GM23338 (cell line): ENCODE measurements around the gene NPC1L1. TPM values are rescaled to one million over a fixed set of nuclear protein-coding genes. Genes with fewer than 3 reads are reported as not detected.

Source experiments
- ATAC-seq: fragments of 200-7000 bp; cut with Tn5 transposase; 3 replicates; pipeline ENCODE4 v1.9.1; 2020
- DNase-seq: peaks from one replicate; pipeline ENCODE4 v3.0.0-alpha.2; 2015; ENCODE audit warnings: low spot score
- H2AFZ ChIP-seq: fragments of 200-600 bp; sonication (generic); 2 replicates; pipeline ENCODE4 v1.8.0; 2016; ENCODE audit warnings: antibody characterized with exemption, mild to moderate bottlenecking, moderate library complexity
- H3F3A ChIP-seq: fragments of 200-600 bp; sonication (generic); replicated peaks from 2 replicates; pipeline ENCODE4 v1.8.0; 2017; ENCODE audit warnings: antibody characterized with exemption, mixed run types, low read depth
- H3K27ac ChIP-seq: fragments of 200-600 bp; sonication (generic); 2 replicates; pipeline ENCODE4 v1.6.1; 2016; ENCODE audit warnings: low read depth
- H3K27me3 ChIP-seq: fragments of 200-600 bp; sonication (generic); 2 replicates; pipeline ENCODE4 v1.8.0; 2016; ENCODE audit warnings: mild to moderate bottlenecking, mixed run types, moderate library complexity; ENCODE audit not compliant: insufficient read depth
- H3K36me3 ChIP-seq: fragments of 200-600 bp; sonication (generic); 2 replicates; pipeline ENCODE4 v1.8.0; 2016; ENCODE audit warnings: mild to moderate bottlenecking; ENCODE audit not compliant: insufficient read depth
- H3K4me1 ChIP-seq: fragments of 200-600 bp; sonication (generic); 2 replicates; pipeline ENCODE4 v1.8.0; 2016; ENCODE audit warnings: mild to moderate bottlenecking, moderate library complexity; ENCODE audit not compliant: insufficient read depth
- H3K4me2 ChIP-seq: fragments of 200-600 bp; sonication (generic); 2 replicates; pipeline ENCODE4 v1.7.1; 2017; ENCODE audit warnings: mixed run types
- H3K4me3 ChIP-seq: fragments of 200-600 bp; sonication (generic); 2 replicates; pipeline ENCODE4 v1.6.1; 2016; ENCODE audit warnings: mixed run types
- H3K79me2 ChIP-seq: fragments of 200-600 bp; sonication (generic); replicated peaks from 2 replicates; pipeline ENCODE4 v1.8.0; 2017; ENCODE audit warnings: mild to moderate bottlenecking; ENCODE audit not compliant: insufficient read depth
- H3K9me2 ChIP-seq: fragments of 200-600 bp; sonication (generic); 2 replicates; pipeline ENCODE4 v1.8.0; 2017; ENCODE audit not compliant: insufficient read depth
- H4K20me1 ChIP-seq: fragments of 200-600 bp; sonication (generic); replicated peaks from 2 replicates; pipeline ENCODE4 v1.8.0; 2017; ENCODE audit warnings: mild to moderate bottlenecking; ENCODE audit not compliant: insufficient read depth
- H3K27ac Mint-ChIP-seq: 2 replicates; pipeline ENCODE4 v1.8.0; 2020; ENCODE audit warnings: inconsistent platforms, mild to moderate bottlenecking, moderate library complexity, mixed read lengths
- H3K27me3 Mint-ChIP-seq: 3 replicates; pipeline ENCODE4 v1.8.0; 2022; ENCODE audit warnings: low read depth, mild to moderate bottlenecking, moderate library complexity, mixed read lengths, inconsistent platforms; ENCODE audit not compliant: insufficient read depth, poor library complexity
- H3K36me3 Mint-ChIP-seq: 3 replicates; pipeline ENCODE4 v1.8.0; 2021; ENCODE audit warnings: low read depth, mild to moderate bottlenecking, inconsistent platforms, moderate library complexity, mixed read lengths
- H3K4me1 Mint-ChIP-seq: 3 replicates; pipeline ENCODE4 v1.8.0; 2020; ENCODE audit warnings: mild to moderate bottlenecking, inconsistent platforms, mixed read lengths
- H3K4me3 Mint-ChIP-seq: 3 replicates; pipeline ENCODE4 v1.8.0; 2021; ENCODE audit warnings: moderate library complexity, mild to moderate bottlenecking, inconsistent platforms, mixed read lengths
- H3K9me3 Mint-ChIP-seq: 3 replicates; pipeline ENCODE4 v1.8.0; 2020; ENCODE audit warnings: moderate library complexity, mild to moderate bottlenecking, inconsistent platforms, mixed read lengths
- CTCF ChIP-seq, 2 experiments: fragments of 200-600 bp in 1 of 2; sonication (generic) in 1 of 2; conservative IDR thresholded peaks; 2 replicates each; pipeline versions ENCODE4 v1.5.1 to v1.6.1; 2016 to 2017; ENCODE audit warnings: antibody characterized with exemption in 2 of 2, low read depth in 2 of 2, mild to moderate bottlenecking in 2 of 2, moderate library complexity in 1 of 2
- EZH2phosphoT487 ChIP-seq: fragments of 200-600 bp; sonication (generic); IDR thresholded peaks from one replicate; pipeline ENCODE4 v1.8.1; 2018; ENCODE audit warnings: antibody characterized with exemption; ENCODE audit not compliant: unreplicated experiment
- JUNB ChIP-seq: IDR thresholded peaks from one replicate; pipeline ENCODE4 v1.6.1; 2016; ENCODE audit warnings: antibody characterized with exemption; ENCODE audit not compliant: unreplicated experiment
- REST ChIP-seq: IDR thresholded peaks from one replicate; pipeline ENCODE4 v1.6.1; 2018; ENCODE audit warnings: antibody characterized with exemption; ENCODE audit not compliant: unreplicated experiment
- ZNF114 ChIP-seq: fragments of 250-450 bp; sonication (Bioruptor Pico); IDR thresholded peaks from 2 replicates; pipeline ENCODE4 v1.5.0; 2020; ENCODE audit warnings: mild to moderate bottlenecking, moderate library complexity
- ZNF462 ChIP-seq: fragments of 250-450 bp; sonication (Bioruptor Pico); IDR thresholded peaks from 2 replicates; pipeline ENCODE4 v1.5.0; 2020; ENCODE audit warnings: mild to moderate bottlenecking, moderate library complexity
- polyA plus RNA-seq: library from polyadenylated mRNA; unstranded; fragments of >200 nt; fragmentation: Nextera tagmentation; extraction: Ambion mirVana; gene quantifications from 2 replicates; pipeline ENCODE4 v1.2.1, GENCODE V29; 2016
- total RNA-seq: library from RNA; depleted of rRNA; stranded (reverse); fragments of >200 nt; shearing (Covaris generic); gene quantifications from 2 replicates; pipeline ENCODE4 v1.2.3, GENCODE V29; 2014

The NPC1L1 gene
- total and polyA plus RNA-seq, 2 experiments from 2014 or later: 0.03 TPM; not detected in 1

- Mint-ChIP-seq H3K4me1 (peaks cover 5% of the 10 kb centered on the region; the same call in 2 of the 3 replicates), H3K9me3 (no peaks in the 10 kb centered on the region; the same call in 2 of the 3 replicates), H3K27ac (no peak overlapping the region), H3K4me3 (no peak overlapping the region), H3K36me3 (peaks cover 29% of the 10 kb centered on the region), H3K27me3 (peaks cover 15% of the 10 kb centered on the region)
- Histone ChIP-seq H3K27ac (no peak overlapping the region), H3K4me2 (no peak overlapping the region), H4K20me1 (no peaks in the 10 kb centered on the region), H3K36me3 (peaks cover 10% of the 10 kb centered on the region; the same call in 1 of the 2 replicates), H3K27me3 (no peaks in the 10 kb centered on the region), H2AFZ (no peak overlapping the region), H3K79me2 (no peaks in the 10 kb centered on the region), H3K4me1 (no peaks in the 10 kb centered on the region), H3F3A (peaks cover 5% of the 10 kb centered on the region; the same call in 1 of the 2 replicates), H3K4me3 (no peak overlapping the region), H3K9me2 (no peaks in the 10 kb centered on the region)
- ATAC-seq (no peak), DNase-seq (no peak)
- no peak for TF ChIP-seq EZH2phosphoT487
- TF ChIP-seq ZNF462 (CRISPR knock-in tag): no peak
- TF ChIP-seq CTCF (conservative IDR thresholded peaks at IDR 0.05; ENCODE audit: low read depth in 2 of 2): no peak
Observed at GRCh38 chr7:44561481-44561880, 20.4 kb upstream of the NPC1L1 start.

- Histone ChIP-seq H3K36me3 (0 out of 2 replicates have a peak, but pooled peaks cover under 1% of the 10 kb centered on the region), H3K79me2 (no peaks in the 10 kb centered on the region), H3K4me1 (no peaks in the 10 kb centered on the region), H3K4me2 (no peak overlapping the region), H3K27ac (no peak overlapping the region), H2AFZ (no peak overlapping the region), H3K27me3 (no peaks in the 10 kb centered on the region), H3K9me2 (no peaks in the 10 kb centered on the region), H4K20me1 (no peaks in the 10 kb centered on the region), H3F3A (no peaks in the 10 kb centered on the region), H3K4me3 (no peak overlapping the region)
- H3K9me3 Mint-ChIP-seq: no peaks in the 10 kb centered on the region; the same call in 2 of the 3 replicates
- H3K4me3 Mint-ChIP-seq: no peak overlapping the region
- ATAC-seq (no peak), DNase-seq (no peak)
- peaks cover 5% of the 10 kb centered on the region; the same call in 2 of the 3 replicates for H3K4me1 Mint-ChIP-seq
- peaks cover 10% of the 10 kb centered on the region for H3K27me3 Mint-ChIP-seq
- peak overlapping the region; percentile 52; the same call in 1 of the 2 replicates for H3K27ac Mint-ChIP-seq
- peaks cover 14% of the 10 kb centered on the region for H3K36me3 Mint-ChIP-seq
- TF ChIP-seq CTCF (conservative IDR thresholded peaks at IDR 0.05; ENCODE audit: low read depth in 2 of 2) (no peak), REST (no peak), ZNF114 (CRISPR knock-in tag) (no peak), JUNB (no peak)
Observed at GRCh38 chr7:44559485-44559884, 18.4 kb upstream of the NPC1L1 start.
